HG03460 (cell line): ENCODE data around the gene CLUH.

Source experiments
- ATAC-seq: cut with Tn5 transposase; IDR thresholded peaks from one replicate; pipeline ENCODE4 v1.9.1; 2021; ENCODE audit not compliant: unreplicated experiment

Gene CLUH, protein sequence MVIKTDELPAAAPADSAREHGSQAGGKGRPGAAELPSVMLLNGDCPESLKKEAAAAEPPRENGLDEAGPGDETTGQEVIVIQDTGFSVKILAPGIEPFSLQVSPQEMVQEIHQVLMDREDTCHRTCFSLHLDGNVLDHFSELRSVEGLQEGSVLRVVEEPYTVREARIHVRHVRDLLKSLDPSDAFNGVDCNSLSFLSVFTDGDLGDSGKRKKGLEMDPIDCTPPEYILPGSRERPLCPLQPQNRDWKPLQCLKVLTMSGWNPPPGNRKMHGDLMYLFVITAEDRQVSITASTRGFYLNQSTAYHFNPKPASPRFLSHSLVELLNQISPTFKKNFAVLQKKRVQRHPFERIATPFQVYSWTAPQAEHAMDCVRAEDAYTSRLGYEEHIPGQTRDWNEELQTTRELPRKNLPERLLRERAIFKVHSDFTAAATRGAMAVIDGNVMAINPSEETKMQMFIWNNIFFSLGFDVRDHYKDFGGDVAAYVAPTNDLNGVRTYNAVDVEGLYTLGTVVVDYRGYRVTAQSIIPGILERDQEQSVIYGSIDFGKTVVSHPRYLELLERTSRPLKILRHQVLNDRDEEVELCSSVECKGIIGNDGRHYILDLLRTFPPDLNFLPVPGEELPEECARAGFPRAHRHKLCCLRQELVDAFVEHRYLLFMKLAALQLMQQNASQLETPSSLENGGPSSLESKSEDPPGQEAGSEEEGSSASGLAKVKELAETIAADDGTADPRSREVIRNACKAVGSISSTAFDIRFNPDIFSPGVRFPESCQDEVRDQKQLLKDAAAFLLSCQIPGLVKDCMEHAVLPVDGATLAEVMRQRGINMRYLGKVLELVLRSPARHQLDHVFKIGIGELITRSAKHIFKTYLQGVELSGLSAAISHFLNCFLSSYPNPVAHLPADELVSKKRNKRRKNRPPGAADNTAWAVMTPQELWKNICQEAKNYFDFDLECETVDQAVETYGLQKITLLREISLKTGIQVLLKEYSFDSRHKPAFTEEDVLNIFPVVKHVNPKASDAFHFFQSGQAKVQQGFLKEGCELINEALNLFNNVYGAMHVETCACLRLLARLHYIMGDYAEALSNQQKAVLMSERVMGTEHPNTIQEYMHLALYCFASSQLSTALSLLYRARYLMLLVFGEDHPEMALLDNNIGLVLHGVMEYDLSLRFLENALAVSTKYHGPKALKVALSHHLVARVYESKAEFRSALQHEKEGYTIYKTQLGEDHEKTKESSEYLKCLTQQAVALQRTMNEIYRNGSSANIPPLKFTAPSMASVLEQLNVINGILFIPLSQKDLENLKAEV (N-terminal part only)

DNA sequence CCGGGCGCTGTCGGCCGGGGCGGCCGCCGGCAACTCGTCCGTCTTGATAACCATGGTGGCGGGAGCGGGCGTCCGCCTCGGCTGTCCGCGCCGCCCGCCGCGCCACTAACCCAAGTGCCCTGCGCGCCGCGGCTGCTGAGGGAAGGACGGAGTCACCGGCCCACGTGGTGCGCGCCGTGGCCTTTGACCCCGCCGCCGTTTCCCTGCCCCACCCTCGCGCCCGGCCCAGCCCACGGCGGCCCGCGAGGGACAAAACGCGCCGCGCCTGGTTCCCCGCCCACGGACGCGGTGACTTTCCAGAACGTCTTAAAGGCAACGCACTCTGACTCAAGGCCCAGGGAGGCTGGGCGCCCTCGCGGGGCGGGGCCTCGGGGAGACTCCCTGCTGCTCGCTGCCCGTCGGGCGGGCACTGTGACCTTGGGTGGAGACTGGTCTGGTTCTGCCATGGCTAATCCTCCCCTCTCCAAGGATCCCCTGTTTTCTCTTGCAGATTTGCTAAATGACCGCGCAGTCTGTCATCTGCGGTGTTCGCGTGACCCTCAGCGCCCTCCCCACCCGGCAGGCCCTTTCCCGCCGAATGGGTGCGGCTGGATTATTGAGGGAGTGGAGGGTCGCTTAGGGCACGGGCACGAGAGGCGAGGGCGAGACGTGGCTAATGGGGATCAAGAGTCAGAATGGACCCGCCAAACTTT, at the start of gene CLUH:
CLUH (minus strand) TSS at position 157 of the 692 bp plus-strand sequence; CDS start at position 54, 103 bp downstream.
- peak; percentile 67 for ATAC-seq

DNA sequence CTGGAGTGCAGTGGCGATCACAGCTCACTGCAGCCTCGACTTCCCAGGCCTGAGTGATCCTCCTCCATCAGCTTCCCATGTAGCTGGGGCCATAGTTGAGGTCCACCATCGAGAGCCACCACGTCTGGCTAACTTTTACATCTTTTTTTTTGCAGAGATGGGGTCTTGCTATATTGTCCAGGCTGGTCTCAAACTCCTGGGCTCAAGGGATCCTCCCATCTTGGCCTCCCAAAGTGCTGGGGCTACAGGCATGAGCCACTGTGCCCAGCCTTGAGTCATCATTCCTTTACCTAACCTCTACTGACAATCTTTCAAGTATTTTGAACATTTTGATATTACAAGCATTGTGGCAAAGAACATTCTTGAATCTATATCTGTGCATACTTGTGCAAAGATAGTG, 47.3 kb upstream of the CLUH start:
- ATAC-seq: no peak

DNA sequence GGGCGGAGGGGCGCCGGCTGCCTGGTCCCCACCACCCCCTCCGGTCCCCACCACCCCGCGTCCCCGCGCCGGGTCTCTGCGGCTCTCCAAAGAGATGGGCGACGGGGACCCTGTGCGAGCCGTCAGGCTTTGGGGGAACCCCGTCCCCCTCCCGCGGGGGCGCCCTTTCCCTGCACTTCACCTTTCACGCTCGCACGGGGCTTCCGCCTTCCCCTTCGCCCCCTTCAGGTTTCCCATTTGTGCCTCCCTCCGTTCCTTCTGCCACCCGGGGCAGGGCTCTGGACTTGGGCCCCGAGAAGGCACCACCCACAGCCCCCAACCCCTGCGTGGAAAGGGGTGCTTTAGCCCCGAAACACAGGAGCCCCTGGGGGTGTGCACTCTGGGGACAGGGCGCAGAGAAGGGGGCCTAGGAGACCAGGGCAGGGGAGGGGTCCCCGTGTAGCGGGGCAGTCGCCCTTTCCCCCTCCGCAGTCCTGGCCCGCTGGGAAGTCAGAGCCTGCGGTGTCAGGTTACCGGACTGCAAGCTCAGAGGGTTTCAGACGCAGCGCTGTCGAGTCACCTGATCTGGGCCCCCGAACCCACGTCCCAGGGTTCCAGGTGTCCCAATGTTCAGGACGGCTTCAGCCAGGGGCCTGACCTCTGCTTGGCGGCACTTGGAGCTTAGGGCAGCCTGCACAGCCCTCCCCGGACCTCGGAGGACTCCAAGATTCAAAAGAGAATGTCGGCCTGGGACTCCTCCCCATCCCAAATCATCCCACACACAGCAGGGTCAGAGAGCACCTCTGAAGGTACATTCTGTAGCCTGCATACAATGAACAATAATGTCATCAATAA, 44.5 kb upstream of the CLUH start:
- no peak for ATAC-seq

DNA sequence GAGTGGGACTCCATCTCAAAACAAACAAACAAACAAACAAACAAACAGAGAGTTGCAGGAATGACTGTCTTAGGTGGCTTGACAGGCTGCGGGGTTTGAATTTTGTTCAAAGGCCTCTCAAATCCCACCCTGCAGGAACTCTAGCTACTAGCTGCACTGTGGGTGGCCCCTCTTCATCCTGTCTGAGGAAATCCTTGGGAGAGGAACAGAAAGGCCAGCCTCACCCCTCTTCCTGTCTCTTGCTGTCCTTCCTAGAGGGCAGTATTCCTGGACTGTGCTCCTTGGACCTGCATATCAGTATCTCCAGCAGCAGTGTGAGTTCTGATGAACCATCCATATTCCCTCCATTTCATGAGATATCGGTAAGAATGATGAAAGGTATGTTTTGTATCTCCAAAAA, 39.9 kb upstream of the CLUH start:
- no peak for ATAC-seq

DNA sequence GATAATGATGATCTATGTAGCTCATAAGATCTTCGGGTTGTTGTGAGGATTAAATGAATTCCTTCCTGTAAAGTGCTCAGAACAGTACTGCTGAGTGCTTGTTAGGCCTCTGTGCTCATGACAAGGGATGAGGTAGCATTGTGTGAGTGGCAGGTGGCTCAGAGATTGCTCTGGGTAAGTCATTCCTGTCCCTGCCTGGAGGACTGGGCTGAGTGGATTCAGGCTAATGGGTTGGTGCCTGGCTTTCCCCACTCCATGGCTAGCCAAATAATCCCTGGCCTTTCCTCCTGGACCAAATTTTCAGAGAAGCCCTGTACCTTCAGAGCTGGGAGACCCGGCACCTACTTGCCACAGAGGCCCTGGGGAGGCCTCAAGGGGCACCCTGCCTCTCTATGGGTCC, 39.2 kb upstream of the CLUH start:
- no peak for ATAC-seq

DNA sequence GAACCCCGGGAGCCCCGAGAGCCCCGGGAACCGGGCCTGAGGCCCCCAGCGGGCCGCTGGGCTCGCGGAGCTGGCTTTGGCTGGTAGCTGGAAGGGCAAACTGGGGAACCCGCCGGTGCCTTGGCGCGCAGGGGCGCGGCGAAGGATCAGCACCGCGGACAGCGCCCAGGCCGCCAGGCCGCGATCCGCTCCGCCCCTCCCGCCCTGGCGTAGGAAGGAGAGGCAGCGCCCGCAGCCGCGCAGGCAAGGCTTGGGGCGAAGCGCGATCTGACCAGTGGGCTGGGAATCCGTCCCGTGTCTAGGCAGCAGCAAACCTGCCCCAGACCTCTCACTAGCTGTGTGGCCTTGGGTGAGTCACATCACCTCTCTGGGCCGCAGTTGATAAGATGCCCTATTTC, 38.2 kb upstream of the CLUH start:
- no peak for ATAC-seq

DNA sequence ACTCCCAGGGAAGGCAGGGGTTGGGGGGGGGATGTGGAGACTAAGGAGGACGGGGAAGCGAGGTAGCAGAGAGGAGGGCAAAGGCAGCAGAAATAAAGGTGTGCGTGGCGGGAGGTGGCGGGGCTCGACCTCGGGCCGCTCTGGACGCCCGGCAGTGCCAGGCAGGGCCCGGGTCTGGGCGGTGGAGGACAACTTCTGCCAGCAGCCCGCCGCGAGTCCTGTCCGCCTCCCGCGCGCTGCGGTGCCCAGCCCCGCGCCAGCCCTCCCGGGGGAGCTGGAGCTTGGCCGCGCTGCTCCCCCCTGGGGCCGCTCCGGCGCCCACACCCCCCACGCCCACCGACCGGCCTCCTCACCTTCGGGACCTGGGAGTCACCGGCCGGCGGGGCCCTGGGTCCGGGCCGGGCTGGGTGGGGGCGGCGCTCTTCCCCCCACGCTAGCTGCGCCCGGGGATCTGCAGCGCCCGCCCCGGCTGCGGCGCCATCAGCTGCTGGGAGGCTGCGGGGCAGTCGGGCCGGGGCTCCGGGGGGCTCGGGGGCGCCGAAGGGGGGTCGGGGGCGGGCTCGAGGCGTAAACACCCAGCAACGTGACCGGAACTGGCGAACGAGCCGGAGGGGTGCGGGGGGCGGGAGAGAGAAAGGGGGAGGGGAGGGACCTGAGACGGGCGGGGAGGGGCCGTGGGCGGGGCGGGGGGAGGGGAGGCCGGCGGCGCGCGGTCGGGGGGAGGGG, 37.7 kb upstream of the CLUH start, which contains the start of gene CCDC92B:
CCDC92B (minus strand) TSS at position 595 of the 726 bp plus-strand sequence. CDS start 14,507 bp downstream, outside the sequence.
- ATAC-seq: no peak

DNA sequence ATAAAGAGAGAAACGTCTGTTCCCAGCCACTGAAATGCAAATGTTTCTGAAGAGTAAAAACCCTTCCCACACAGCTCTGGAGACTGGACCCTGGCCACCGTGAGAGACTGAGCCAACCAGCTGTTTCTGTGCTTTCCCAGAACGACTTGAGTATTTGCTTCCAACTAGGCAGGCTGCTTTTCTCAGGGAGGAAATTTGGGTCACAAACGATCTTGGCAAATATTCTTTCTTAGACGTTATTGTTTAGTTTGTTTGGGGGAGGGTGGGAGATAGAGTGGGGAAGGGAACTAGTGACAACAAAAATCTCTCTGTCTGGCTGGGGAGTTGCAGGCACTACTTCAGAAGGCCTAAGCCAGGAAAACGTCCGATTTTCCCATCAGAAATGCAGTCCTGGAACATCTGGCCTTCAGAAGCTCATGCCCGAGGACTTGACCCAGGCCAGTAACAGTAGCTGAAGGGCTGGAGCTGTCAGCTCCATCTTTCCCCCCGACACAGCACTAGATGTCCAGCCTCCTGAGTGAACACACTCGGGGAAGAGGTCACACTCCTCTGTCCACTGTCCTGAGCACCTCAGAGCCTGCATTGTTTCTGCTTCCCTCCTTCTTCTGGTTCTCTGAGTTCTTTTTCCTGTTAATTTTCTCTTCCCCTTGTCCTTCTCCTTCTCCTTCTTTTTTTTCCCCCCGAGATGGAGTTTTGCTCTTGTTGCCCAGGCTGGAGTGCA, 33.9 kb upstream of the CLUH start:
- ATAC-seq: no peak

DNA sequence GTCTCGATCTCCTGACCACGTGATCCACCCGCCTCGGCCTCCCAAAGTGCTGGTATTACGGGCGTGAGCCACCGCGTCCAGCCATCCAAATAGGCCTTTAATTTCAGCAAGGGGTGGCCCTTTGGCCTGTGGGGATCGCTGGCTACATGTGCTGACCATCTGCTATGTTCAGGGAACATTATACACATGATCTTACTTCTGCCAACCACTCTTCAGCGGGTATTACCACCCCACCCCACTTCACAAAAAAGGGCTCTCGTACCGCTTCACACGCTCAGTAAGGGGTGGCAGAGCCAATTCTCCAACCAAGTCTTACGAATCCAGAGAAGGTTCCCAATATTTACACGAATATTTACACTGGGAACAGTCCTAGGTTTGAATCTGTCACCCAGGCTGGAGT, 26.1 kb upstream of the CLUH start:
- ATAC-seq: no peak

DNA sequence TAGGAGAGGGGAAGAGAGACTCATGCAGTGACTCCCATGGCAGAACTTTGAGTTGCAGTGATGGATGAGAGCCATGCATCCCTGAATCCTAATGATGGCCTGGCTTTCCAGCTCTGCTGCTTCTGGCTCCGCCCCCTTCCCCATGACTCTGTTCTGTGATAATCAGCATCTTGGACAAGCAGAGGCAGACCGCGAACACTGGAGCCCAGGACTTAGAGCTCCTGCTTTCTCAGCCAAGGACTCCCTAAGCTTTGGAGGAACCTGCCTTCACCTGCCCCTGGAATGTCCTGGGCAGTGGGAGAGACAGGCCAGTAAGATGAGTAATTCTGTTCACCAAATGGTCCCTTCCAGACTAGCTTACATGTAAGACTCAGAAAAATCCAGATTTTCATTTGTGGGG, 25.4 kb upstream of the CLUH start:
- ATAC-seq: no peak

DNA sequence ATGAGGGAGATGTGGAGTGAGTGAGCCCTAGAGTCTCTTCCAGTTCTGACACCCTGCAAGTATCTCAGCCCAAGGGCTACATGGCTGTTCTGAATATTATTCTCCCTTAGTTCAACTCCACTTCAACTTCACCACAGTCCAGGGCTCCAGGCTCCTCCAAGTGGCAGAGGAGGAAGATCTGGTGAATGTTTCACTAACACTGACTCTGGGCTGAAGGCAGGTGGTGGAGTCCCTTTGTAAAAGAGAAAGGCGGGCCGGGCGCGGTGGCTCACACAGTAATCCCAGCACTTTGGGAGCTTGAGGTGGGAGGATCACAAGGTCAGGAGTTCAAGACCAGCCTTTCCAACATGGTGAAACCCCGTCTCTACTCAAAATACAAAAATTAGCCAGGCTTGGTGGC, 24.3 kb upstream of the CLUH start:
- no peak for ATAC-seq

DNA sequence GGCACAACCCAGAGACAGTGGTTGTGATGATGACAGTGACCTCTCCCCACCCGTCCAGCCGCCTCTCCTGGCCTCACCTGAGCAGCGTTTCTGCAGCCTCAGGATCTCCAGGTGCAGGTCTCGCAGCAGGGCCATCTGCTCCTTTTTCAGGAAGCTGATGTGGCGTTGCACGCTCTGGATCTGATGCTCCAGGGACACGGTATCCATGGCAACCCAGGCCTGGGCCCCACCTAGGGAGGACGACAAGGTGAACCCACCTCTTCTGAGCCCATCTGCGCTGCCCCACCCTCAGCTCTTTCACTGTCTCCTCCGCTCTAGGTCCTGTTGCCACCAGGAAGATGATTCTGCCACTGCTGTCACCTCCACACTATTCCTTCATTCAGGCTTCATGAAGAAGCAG, 23.4 kb upstream of the CLUH start:
- no peak for ATAC-seq

DNA sequence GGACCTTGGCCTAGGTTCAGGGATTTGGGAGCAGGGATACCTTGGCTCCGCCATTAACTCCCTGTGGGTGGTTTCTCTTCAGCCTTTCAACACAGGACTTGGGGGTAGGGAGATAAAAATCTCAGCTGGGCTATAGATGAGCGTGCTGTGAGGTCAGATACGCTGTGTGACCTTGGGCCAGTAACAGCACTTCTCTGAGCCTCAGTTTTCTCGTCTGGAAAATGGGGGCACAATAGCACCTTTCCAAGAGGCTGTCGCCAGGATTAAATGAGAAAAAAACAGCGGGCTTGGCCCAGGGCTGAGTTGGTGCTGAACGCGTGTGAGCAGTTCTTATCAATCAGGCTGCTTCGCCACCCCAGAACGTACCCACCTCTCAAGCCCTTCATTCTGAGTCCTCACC, 20.2 kb upstream of the CLUH start:
- ATAC-seq: no peak

DNA sequence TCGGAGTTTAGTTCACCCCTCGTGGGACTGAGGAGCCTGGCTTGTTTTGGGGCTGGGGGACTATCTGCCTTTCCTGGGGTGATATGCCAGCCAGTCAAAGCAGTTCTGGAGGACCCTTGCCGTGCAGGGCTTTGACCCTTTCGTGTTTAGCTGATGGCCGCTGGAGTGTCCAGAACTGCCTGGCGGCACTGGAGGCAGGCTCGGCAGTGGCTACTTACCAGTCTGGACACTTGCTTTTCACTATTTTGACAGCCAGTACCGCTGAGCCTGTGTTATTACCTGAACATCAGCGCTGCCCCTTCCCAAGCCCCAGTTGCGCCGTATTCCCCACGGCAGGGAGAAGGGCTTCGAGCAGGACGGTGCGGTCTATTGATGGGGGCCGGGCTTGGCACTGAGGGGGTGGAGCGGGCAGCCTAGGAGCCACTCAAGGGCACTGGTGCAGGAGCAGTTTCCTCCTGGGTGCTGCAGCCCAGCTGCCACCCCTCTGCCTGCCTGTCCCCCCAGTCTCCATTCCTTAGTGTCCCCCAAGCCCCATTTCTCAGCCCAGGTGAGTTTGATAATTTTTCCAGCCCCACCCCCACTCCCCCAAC, 19.3 kb upstream of the CLUH start:
- ATAC-seq: no peak

DNA sequence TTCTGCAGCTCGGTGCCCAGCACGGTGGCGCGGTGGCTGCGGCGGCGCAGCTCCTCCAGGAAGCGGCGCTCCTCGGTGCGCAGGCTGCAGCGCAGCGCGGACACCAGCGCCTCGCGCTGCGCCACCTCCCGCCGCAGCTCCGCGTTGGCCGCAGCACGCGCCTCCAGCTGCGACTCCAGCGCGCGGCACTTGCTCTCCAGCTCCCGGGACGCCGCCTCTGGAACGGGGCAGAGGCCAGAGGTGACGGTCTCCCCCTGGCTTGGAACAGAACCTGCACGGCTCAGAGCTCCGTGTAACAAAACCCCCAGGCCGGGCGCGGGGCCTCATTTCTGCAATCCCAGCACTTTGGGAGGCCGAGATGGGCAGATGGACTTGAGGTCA, 13.2 kb upstream of the CLUH start:
- no peak for ATAC-seq

DNA sequence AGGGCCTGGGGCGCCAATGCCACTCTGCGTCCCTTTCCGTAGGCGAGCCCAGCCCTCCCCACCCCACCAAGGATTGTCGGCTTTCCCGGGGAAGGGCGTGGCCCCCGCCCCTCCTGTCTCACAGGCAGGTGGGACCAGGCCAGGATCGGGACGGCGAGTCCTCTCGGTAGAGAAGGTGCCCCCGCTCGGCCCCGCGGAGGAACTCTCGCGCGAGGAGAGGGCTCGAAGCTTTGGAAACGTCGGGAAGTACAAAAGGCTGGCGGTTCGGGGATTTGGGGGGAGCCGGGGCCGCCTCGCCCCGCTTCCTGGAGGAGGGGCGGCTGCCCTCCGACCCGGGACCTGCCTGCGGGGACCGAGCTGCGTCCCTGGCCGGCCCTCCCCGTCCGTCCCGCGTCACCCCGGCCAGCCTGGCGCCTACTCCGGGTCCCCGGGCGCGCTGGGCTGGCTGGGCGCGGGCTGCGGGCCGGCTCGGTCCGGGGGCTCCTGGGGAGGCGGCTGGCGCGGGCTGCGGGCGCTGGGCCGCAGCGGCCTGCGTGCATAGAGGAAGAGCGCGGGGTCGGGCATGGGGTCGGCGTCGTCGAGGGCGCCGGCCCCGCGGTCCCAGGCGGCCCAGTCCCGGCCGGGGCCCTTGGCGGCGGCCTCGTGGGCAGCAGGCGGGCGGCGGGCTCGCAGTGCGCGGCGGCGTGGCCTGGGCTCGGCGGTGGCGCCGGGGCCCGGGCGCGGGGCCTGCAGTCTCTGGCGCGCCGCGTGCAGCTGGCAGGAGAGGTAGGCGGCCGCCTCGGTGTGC, 12.6 kb upstream of the CLUH start:
- no peak for ATAC-seq

DNA sequence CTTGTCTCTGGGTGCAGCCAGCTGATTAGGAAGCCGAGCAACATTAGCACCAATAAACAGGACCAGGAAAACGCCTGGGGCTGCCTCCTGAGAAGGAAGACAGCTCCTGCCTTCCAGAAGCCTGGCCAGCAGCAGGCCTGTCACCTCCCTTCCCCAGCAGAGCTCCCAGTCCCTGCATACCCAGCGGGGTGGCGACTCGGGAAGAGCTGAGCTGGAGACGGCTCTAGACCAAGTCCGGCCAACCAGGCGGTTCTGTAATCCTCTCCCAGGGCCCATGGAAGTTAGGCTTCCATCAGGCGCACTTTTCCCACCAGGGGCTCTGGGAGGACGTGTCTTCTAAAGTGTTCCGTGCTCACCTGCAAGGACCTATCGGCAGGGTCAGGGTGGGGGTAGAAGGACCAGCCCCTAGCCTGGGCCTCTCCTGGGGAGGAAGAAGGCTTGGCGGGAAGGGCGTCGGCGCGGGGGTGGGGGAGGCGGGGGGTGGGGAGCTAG, 12.0 kb upstream of the CLUH start:
- ATAC-seq: no peak
